GM23248 (cell line): Measurements from ENCODE around the gene ZNF14.

ENCODE experiments used
- EZH2 ChIP-seq: fragments of 200-600 bp; sonication (generic); IDR thresholded peaks from 2 replicates; pipeline ENCODE4 v1.6.1; 2018; ENCODE audit warnings: antibody characterized with exemption, mild to moderate bottlenecking; ENCODE audit not compliant: insufficient read depth, poor library complexity, severe bottlenecking
- EZH2phosphoT487 ChIP-seq: fragments of 200-600 bp; sonication (generic); IDR thresholded peaks from 2 replicates; pipeline ENCODE4 v1.6.1; 2018; ENCODE audit warnings: antibody characterized with exemption, moderate library complexity, mild to moderate bottlenecking, low read depth; ENCODE audit not compliant: insufficient read depth

DNA sequence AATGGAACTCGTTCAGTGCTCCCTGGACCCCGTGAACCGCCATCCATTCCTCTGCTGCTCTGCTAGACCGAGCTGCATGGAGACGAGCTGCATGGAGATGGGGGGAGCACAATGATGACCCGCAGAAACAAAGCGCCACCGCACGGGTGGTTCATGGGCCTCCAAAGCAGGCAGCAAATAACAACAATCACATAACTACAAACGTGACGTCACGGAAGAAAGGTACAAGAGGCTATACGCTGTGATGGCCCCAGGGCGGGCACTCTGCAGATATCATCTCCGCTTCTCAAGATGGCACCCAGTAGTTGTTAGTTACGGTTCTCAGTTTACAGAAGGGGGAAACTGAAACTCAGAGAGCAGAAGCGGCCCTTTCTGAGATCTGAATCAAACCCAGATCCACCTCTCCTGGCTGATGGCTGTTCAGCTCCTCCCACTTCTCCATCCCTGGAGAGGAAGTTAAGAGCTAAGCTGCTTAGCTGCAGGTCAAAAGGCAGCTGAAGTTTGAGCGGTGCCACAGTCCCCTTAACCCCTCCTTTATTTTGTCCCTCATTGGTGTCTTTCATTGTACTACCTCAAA is 71.1 kb downstream of the ZNF14 start:
- TF ChIP-seq EZH2 = no peak
- no peak for TF ChIP-seq EZH2phosphoT487
